ENCODE results near the gene PPEF1.

Gene PPEF1

GRCh38 chrX:18707426-18708049, at the start of gene PPEF1:
Gene PPEF1 (plus strand): TSS chrX:18707645. CDS start chrX:18707781, 136 bp downstream.
- DNase-seq (ENCODE audit: low read depth) = no peak

GRCh38 chrX:18661273-18661672, 46.2 kb upstream of the PPEF1 start:
- no peak for DNase-seq (ENCODE audit: low read depth)

DNA sequence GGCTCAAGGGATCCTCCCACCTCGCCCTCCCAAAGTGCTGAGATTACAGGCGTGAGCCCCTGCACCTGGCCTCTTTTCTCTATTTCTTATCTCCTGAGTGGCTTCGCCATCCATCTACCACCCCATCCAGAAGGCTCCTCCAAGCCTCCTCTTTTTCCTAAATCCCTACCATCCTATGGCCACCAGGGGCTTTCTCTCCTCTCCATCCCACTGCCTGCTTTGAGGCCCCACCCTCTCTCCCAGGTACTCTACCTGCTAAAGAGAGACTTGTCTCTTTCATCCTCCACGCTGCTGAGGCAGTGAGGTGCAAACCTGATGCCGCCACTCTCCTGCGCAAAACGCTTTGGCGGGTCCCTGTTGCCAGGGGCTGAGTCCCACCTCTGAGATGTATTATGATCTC, 42.5 kb upstream of the PPEF1 start:
- DNase-seq (ENCODE audit: low read depth) = no peak

DNA sequence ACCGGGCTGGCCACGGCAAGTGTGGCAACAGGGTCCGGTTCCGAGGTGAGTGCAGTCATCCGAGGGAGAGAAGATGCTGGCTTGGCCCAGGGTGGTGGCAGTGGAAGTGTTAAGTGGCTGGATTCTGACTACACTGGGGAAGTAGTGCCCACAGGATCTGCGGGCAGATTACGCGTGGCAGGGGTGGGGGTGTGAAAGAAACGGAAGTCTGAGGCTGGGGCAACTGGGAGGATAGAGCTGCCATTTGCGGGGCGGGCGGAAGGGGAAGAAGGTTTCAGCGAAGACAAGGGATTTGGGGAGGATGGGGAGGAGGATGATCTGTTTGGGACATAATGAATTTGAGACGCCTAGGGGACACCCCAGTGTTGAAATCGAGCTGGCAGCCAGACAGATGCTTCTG, 40.8 kb upstream of the PPEF1 start:
- no peak for DNase-seq (ENCODE audit: low read depth)

- DNase-seq (ENCODE audit: low read depth) = no peak
These were observed 39.2 kb upstream of the PPEF1 start for GRCh38 chrX:18668071-18668835.

DNA sequence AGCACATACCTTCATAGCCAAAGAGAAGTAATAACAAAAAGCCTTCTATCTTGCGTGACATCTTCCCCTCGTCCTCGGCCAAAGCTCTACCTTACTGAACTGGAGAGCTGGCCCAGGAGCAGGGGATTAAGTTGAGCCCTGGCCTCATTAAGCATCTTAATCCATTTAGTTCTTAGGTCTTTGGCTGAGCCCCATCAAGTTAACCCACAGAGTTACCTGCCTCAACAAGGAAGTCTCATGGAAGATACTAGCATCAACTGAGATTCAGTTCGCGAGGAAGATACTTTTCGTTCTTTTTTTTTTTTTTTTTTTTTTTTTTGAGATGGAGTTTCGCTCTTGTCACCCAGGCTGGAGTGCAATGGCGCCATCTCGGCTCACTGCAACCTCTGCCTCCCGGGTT, 35.4 kb upstream of the PPEF1 start, which contains the start of gene RS1:
Gene RS1, minus strand, starts transcription at position 101 of the 400 bp plus-strand sequence. Its CDS starts 40 bp downstream, at position 61.
- no peak for DNase-seq (ENCODE audit: low read depth)

- no peak for DNase-seq (ENCODE audit: low read depth)
These were observed 33.0 kb upstream of the PPEF1 start for GRCh38 chrX:18674417-18674787.

- peak; percentile 76 for DNase-seq (ENCODE audit: low read depth)
These were observed 32.4 kb upstream of the PPEF1 start for GRCh38 chrX:18674788-18675735.

GRCh38 chrX:18676050-18676449, 31.4 kb upstream of the PPEF1 start:
- no peak for DNase-seq (ENCODE audit: low read depth)

DNA sequence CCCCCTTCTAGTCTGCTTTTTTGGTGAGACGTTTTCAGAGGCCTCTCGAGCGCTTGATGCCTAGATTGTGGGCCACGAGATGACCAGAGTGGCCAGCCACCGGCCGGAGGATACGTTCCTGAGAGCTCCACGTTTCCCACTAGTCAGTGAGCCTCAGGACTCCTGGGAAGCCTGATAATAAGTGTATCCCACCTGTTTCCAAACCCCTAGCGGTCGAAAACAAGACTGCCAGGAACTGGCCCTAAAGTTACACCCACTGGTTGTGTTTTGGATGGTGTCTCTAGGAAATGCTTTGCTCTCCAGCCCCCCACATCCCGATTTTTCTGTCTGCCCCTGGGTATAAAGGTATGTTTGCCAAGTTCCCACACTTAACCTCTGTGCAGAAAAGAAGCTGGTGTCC, 31.0 kb upstream of the PPEF1 start:
- no peak for DNase-seq (ENCODE audit: low read depth)

GRCh38 chrX:18677161-18677869, 30.1 kb upstream of the PPEF1 start:
- no peak for DNase-seq (ENCODE audit: low read depth)

DNA sequence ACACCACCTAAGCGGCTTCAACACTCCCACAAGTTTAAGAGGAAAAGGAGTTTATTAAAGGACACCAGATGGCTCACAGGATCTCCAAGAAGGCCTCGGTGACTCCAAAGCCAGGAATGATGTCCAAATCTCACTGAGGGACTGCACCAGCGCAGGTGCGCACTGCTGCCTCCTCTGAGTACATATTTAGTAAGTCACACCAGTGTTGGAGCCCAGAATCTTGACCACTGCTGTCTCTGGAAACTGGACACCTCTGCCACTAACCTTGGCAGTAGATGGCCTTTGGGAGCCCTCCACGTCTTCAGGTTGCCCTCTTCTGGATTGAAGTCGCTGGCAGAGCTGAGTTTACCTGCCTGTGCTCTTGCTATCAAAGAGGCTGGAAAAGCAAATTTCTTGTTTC, 25.4 kb upstream of the PPEF1 start:
- DNase-seq (ENCODE audit: low read depth) = no peak

GRCh38 chrX:18682979-18683387, 24.5 kb upstream of the PPEF1 start:
- no peak for DNase-seq (ENCODE audit: low read depth)

DNA sequence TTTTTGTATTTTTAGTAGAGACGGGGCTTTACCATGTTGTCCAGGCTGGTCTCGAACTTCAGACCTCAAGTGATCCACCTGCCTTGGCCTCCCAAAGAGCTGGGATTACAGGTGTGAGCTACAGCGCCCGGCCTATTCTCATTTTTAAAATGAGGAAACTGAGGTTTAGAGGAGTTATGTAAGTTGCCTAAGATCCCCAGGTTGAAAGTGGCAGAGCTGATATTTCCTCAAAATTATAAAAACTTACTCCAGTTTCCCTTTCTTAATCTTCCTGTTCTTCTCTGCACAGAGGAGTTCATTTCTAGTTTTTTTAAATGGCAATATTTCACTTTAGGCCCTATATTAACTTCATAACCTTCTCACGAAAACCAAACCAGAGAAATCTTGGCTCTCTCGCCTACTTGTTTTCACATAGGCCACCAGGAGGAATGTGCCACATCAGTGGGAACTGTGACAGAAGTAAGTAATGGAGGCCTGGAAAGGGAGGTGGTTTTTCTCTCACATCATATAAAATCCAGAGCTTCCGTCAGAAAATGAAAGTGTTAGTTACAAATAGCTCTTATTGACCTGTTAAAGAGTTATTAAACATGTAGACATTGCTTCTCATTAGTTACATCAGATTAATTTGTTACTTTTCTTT, 19.5 kb upstream of the PPEF1 start:
- no peak for DNase-seq (ENCODE audit: low read depth)

GRCh38 chrX:18691431-18691830, 16.0 kb upstream of the PPEF1 start:
- no peak for DNase-seq (ENCODE audit: low read depth)

DNA sequence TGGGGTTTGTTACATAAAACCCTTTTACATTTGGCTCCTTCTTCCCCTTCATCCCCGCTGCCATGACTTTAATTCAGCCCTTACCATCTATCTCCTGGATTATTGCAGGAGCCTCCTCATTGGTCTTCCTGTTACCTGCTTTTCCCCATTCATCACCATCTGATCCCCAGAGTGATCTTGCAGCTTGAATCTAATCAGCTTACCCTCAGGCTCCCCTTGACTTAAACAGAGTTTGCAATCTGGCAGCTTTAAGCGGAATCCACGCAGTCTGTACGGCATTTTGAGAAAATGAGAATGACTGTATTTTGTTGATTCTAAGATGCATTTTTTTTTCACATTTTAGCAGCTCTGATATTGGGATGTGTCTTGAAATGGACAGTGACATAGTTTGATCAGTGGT, 14.9 kb upstream of the PPEF1 start:
- DNase-seq (ENCODE audit: low read depth) = no peak

GRCh38 chrX:18696653-18697052, 10.8 kb upstream of the PPEF1 start:
- no peak for DNase-seq (ENCODE audit: low read depth)

DNA sequence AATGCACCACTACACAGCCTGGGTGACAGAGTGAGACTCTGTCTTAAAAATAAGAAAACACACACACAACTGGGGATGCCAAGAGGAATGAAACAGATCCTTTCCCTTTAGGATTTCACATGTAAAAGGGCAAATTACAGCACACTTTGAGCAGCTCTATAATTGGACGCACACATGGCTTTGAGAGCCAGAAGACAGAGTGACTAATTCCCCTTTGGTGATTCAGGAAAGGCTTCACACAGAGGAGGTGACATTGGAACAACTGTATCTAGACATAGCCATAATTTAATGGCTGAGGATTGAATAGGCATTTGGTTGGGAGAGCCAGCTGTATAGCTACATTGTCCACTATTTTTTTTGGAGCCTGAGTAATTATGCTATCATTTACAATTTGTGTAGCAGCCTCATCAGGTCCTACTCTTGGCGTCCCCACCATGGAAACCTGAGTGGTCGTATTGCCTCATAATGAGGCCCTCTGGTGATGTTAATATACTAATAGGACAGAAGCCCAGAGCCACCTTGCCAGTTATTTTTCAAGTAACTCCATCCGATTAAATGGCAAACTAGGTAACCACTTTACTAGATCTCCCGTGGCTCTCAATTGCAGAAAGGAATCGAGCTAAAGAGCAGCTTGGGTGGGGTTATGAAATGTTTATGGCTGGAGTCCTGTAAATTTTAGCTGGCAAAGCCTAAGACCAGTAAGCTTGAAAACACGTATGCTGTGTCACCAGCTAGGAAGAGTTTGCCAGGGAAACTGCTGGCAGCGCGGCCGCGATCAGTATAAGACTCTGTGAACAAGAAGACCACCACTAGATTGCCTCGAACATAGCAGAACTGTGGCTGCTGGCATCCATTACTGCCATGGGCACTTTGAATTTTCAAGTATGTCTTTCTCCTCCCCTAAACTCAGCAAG, 8.5 kb upstream of the PPEF1 start:
- no peak for DNase-seq (ENCODE audit: low read depth)

DNA sequence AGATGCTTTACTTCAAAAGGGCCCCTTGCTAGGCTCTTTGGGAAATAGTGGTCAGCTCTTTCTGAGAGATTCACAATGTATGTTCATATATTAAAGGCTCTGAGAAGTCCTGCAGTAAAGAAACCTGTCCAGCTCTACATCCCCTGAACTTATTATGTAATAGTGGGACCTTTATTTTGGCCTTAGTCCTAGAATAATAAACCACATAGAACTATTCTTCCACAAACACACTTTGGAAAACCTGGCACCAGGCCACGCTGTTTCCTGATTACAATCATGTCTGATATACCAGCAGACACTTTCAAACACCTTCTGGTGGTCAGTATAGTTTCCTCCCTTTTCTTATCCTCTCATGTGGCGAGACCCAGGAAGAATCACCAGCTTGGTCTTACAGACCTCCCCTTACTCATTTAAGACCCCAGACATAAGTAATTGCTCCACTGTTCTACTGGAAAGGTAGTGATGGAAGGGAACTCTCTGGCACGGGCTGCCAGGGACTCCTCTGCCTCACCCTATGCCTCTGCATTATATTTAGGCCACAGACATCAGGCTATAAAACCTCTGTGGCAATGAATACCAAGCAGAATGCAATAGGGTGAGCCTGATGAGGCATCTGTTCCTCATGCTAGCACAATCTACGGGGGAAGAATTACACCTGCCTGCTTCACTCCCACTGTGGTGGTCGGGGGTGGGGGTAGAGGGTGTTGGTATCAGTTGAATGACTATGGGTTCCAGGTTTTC, 5.7 kb upstream of the PPEF1 start:
- DNase-seq (ENCODE audit: low read depth) = peak; percentile 43
